Tibial nerve (tissue), 3 donors: ENCODE results near the gene BRCA2.

ENCODE experiments used
- POLR2A ChIP-seq, 2 donors: fragments of 450-650 bp; IDR thresholded peaks; one replicate each; pipeline ENCODE4 v1.6.1; 2017; ENCODE audit warnings: antibody characterized with exemption in 2 of 2, mild to moderate bottlenecking in 2 of 2, moderate library complexity in 2 of 2
- TF ChIP-seq, protein P1 (sequence below), 5 experiments: fragments of 200-600 bp in 3 of 5; fragments of 450-650 bp in 2 of 5; sonication (generic) in 3 of 5; IDR thresholded peaks; one replicate each; pipeline ENCODE4 v1.5.1; 2016 to 2019; ENCODE audit warnings: antibody characterized with exemption in 5 of 5, mild to moderate bottlenecking in 3 of 5, moderate library complexity in 2 of 5

DNA sequence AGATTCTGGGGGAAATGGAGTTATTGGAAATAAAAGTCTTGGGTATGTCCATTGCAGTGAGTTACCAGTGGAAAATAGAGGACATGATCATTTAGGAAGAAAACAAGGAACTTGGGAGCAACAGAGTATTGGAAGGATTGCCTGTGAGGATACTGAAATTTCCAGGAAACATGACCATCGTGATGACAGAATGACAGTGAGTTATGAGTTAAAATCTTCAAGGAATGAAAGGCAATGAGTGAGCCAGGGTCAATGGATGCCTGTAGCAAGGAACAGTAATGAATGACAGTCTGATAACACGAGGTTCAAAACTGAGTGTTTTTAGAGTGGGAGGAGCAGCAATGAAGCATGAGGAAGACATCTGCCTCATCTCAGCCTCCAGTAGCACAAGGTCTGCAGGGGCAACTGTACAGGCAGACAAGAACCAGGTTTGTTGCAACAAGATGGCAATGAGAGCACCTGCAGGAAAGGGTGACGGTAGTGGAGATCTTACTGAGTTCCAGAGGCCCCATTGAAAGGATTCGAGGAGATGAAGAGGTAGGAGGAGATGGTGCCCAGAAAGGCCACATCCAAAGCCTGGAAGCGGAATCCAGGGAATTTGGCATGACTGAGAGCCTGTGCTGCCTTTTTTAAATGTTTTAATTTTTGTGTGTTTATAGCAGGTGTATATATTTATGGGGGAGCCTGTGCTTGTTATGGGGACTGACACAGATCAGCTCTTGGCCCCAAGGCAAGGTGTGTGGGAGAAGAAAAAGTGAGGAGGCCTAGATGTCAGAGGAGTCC lies 68.7 kb downstream of the BRCA2 start:
- TF ChIP-seq, protein P1, sequence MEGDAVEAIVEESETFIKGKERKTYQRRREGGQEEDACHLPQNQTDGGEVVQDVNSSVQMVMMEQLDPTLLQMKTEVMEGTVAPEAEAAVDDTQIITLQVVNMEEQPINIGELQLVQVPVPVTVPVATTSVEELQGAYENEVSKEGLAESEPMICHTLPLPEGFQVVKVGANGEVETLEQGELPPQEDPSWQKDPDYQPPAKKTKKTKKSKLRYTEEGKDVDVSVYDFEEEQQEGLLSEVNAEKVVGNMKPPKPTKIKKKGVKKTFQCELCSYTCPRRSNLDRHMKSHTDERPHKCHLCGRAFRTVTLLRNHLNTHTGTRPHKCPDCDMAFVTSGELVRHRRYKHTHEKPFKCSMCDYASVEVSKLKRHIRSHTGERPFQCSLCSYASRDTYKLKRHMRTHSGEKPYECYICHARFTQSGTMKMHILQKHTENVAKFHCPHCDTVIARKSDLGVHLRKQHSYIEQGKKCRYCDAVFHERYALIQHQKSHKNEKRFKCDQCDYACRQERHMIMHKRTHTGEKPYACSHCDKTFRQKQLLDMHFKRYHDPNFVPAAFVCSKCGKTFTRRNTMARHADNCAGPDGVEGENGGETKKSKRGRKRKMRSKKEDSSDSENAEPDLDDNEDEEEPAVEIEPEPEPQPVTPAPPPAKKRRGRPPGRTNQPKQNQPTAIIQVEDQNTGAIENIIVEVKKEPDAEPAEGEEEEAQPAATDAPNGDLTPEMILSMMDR (IDR thresholded peaks at IDR 0.05): no peak
- no peak for TF ChIP-seq POLR2A (IDR thresholded peaks at IDR 0.05)
